ENCODE results near the gene DDI2. TPM values are rescaled to one million over a fixed set of nuclear protein-coding genes. Genes with fewer than 3 reads are reported as not detected.

DDI2 gene
- total and polyA plus RNA-seq, 4 donors = 7.2 to 94.3 (median 24.2) TPM

DNA sequence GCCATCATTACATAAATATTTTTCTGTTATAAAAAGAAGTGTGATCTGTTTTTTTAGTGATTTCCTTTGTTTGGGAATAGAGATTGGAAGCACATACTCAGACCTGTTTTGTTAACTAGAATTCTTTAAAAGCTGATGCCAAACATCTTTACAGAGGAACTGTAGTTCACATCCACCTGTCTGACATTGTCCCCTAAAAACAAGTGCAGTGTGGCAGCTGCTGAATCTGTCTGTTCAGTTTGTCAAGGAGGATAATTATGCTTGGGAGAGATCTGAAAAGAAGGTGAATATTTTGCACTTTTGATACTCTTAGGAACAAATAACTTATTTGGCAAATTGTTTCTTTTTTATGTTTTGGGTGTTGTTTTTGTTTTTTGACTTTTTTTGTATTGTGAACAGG is 46.0 kb upstream of the DDI2 start:
- Histone ChIP-seq H3K4me1 (ENCODE audit: control insufficient read depth in 5 of 5, insufficient read depth in 5 of 5, low read length in 5 of 5) (peaks cover 0 to 10% (median 0%) of the 10 kb centered on the region in 5 donors), H3K4me3 (no peak overlapping the region), H3K9ac (ENCODE audit: insufficient read depth in 1 of 2, low read length in 2 of 2) (no peak overlapping the region), H3K27me3 (ENCODE audit: control insufficient read depth in 3 of 3, insufficient read depth in 3 of 3, low read length in 2 of 3) (no peaks in the 10 kb centered on the region), H3K9me3 (ENCODE audit: control insufficient read depth in 4 of 4, insufficient read depth in 3 of 4, low read length in 3 of 4) (peaks cover 0 to 1% (median 0%) of the 10 kb centered on the region in 4 donors), H3K36me3 (ENCODE audit: control insufficient read depth in 4 of 4, insufficient read depth in 4 of 4, low read length in 4 of 4) (peaks cover 12 to 33% (median 17%) of the 10 kb centered on the region in 4 donors), H3K27ac (ENCODE audit: low read depth in 1 of 2, low read length in 1 of 2) (no peak overlapping the region)
- ATAC-seq (ENCODE audit: insufficient read depth, low FRiP score) (no peak), DNase-seq (no peak)
- TF ChIP-seq, protein P1, sequence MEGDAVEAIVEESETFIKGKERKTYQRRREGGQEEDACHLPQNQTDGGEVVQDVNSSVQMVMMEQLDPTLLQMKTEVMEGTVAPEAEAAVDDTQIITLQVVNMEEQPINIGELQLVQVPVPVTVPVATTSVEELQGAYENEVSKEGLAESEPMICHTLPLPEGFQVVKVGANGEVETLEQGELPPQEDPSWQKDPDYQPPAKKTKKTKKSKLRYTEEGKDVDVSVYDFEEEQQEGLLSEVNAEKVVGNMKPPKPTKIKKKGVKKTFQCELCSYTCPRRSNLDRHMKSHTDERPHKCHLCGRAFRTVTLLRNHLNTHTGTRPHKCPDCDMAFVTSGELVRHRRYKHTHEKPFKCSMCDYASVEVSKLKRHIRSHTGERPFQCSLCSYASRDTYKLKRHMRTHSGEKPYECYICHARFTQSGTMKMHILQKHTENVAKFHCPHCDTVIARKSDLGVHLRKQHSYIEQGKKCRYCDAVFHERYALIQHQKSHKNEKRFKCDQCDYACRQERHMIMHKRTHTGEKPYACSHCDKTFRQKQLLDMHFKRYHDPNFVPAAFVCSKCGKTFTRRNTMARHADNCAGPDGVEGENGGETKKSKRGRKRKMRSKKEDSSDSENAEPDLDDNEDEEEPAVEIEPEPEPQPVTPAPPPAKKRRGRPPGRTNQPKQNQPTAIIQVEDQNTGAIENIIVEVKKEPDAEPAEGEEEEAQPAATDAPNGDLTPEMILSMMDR (IDR thresholded peaks at IDR 0.05; ENCODE audit: control extremely low read depth, extremely low read depth) = no peak

DNA sequence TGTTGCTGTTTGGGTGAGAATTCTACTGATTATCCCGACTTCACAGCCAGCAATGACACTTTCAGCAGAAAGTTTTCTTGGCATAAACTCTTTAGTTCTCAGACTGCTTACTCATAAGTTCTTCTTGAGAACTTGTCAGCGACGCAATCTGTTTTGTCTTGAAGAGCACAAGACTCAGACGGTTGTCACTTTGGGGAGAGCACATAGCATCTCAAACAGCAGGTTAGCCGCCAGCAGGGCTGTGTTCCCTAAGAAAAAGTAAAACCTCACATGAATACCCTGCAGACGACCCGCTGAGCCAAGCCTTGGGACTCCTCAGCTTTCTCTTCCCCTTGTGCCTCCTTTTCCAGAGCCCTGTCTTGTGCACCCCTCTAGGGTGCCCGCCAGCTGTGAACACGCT is 43.8 kb upstream of the DDI2 start:
- no peak overlapping the region for H3K4me3 ChIP-seq
- no peak overlapping the region for H3K27ac ChIP-seq (ENCODE audit: low read depth in 1 of 2, low read length in 1 of 2)
- peaks cover 0 to 10% (median 0%) of the 10 kb centered on the region in 5 donors for H3K4me1 ChIP-seq (ENCODE audit: control insufficient read depth in 5 of 5, insufficient read depth in 5 of 5, low read length in 5 of 5)
- H3K9ac ChIP-seq (ENCODE audit: insufficient read depth in 1 of 2, low read length in 2 of 2) = no peak overlapping the region
- TF ChIP-seq, protein P1 (IDR thresholded peaks at IDR 0.05; ENCODE audit: control extremely low read depth, extremely low read depth) = no peak
- DNase-seq (no peak), ATAC-seq (ENCODE audit: insufficient read depth, low FRiP score) (no peak)
- 87 to 92% methylated on average over 9 of the region's 9 CpGs for WGBS, 2 donors
- no peaks in the 10 kb centered on the region for H3K27me3 ChIP-seq (ENCODE audit: control insufficient read depth in 3 of 3, insufficient read depth in 3 of 3, low read length in 2 of 3)
- H3K36me3 ChIP-seq (ENCODE audit: control insufficient read depth in 4 of 4, insufficient read depth in 4 of 4, low read length in 4 of 4) = peaks cover 2 to 14% (median 7%) of the 10 kb centered on the region in 4 donors
- no peaks in the 10 kb centered on the region for H3K9me3 ChIP-seq (ENCODE audit: control insufficient read depth in 4 of 4, insufficient read depth in 3 of 4, low read length in 3 of 4)

DNA sequence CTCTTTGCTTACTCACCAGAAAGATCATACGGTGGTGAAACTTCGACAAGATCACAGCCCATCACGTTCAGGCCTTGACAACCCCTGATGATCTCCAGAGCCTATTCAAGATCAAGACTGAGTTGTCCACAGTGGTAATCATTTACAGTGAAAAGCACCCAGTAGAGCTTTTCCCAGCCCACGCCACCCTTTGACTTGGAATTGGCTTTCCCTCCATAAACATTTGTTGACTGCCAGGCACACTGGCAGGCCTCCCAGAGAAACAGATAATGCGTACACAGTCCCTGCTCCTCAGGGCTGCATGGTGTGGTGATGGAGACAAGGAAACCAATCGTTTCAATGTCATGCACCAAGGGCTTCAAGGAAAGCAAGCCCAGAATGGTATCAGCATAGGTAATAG is 42.5 kb upstream of the DDI2 start:
- Histone ChIP-seq H3K4me3 (no peak overlapping the region), H3K36me3 (ENCODE audit: control insufficient read depth in 4 of 4, insufficient read depth in 4 of 4, low read length in 4 of 4) (peaks cover 0 to 9% (median under 1%) of the 10 kb centered on the region in 4 donors), H3K9ac (ENCODE audit: insufficient read depth in 1 of 2, low read length in 2 of 2) (no peak overlapping the region), H3K27ac (ENCODE audit: low read depth in 1 of 2, low read length in 1 of 2) (no peak overlapping the region), H3K9me3 (ENCODE audit: control insufficient read depth in 4 of 4, insufficient read depth in 3 of 4, low read length in 3 of 4) (no peaks in the 10 kb centered on the region), H3K27me3 (ENCODE audit: control insufficient read depth in 3 of 3, insufficient read depth in 3 of 3, low read length in 2 of 3) (no peaks in the 10 kb centered on the region), H3K4me1 (ENCODE audit: control insufficient read depth in 5 of 5, insufficient read depth in 5 of 5, low read length in 5 of 5) (peaks cover 0 to 10% (median 3%) of the 10 kb centered on the region in 5 donors)
- TF ChIP-seq, protein P1 (IDR thresholded peaks at IDR 0.05; ENCODE audit: control extremely low read depth, extremely low read depth) = no peak
- ATAC-seq (ENCODE audit: insufficient read depth, low FRiP score) (no peak), DNase-seq (peak; percentile 38 to 59 (median 46))
- 82 to 88% methylated on average over 6 of the region's 6 CpGs for WGBS, 2 donors

DNA sequence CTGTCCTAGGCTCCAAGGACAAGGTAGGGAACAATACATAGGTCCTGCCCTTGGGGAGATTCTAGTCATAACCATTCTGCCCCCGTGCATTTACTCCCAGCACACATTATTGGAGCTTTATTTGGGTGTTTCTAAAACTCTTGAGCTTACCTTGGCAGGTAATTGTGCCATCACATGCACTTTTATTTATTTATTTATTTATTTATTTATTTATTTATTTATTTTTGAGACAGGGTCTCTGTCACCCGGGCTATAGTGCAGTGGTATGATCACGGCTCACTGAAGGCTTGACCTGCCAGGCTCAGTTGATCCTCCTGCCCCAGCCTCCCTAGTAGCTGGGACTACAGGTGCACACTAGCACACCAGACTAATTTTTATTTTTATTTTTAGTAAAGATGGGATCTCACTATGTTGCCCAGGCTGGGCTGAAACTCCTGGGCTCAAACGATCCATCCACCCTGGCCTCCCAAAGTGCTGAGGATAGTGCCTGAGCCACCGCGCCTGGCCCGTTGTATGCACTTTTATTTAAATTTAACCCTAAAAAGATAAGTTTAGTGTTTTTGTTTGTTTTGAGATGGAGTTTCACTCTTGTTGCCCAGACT is 41.6 kb upstream of the DDI2 start:
- H3K36me3 ChIP-seq (ENCODE audit: control insufficient read depth in 4 of 4, insufficient read depth in 4 of 4, low read length in 4 of 4) = peaks cover 0 to 4% (median under 1%) of the 10 kb centered on the region in 4 donors
- no peak overlapping the region for H3K4me3 ChIP-seq
- TF ChIP-seq, protein P1 (IDR thresholded peaks at IDR 0.05; ENCODE audit: control extremely low read depth, extremely low read depth) = no peak
- DNase-seq (no peak), ATAC-seq (ENCODE audit: insufficient read depth, low FRiP score) (no peak)
- 96 to 99% methylated on average over 7 of the region's 7 CpGs for WGBS, 2 donors
- no peaks in the 10 kb centered on the region for H3K27me3 ChIP-seq (ENCODE audit: control insufficient read depth in 3 of 3, insufficient read depth in 3 of 3, low read length in 2 of 3)
- no peaks in the 10 kb centered on the region for H3K9me3 ChIP-seq (ENCODE audit: control insufficient read depth in 4 of 4, insufficient read depth in 3 of 4, low read length in 3 of 4)
- H3K4me1 ChIP-seq (ENCODE audit: control insufficient read depth in 5 of 5, insufficient read depth in 5 of 5, low read length in 5 of 5) = peaks cover 0 to 10% (median 3%) of the 10 kb centered on the region in 5 donors
- H3K9ac ChIP-seq (ENCODE audit: insufficient read depth in 1 of 2, low read length in 2 of 2) = no peak overlapping the region
- H3K27ac ChIP-seq (ENCODE audit: low read depth in 1 of 2, low read length in 1 of 2) = no peak overlapping the region
